SW480 (cell line): ENCODE results near the gene ADAT2.
"Not testable (repeated sequence)": the region's sequence is repeated elsewhere in the genome, so short reads cannot be mapped to it uniquely, and the experiment has no call there.

ENCODE experiments used
- DNase-seq: peaks from one replicate; pipeline ENCODE4 v3.0.0-alpha.2; 2016; ENCODE audit warnings: low spot score

ADAT2 gene

GRCh38 chr6:143450453-143451371, at the start of gene ADAT2, which contains the start of gene PEX3:
Gene ADAT2 (minus strand): TSS chr6:143450695. CDS start chr6:143450658, 37 bp downstream.
Gene PEX3 (plus strand): TSS chr6:143450805. CDS start chr6:143451043, 238 bp downstream.
- peak; percentile 91 for DNase-seq

DNA sequence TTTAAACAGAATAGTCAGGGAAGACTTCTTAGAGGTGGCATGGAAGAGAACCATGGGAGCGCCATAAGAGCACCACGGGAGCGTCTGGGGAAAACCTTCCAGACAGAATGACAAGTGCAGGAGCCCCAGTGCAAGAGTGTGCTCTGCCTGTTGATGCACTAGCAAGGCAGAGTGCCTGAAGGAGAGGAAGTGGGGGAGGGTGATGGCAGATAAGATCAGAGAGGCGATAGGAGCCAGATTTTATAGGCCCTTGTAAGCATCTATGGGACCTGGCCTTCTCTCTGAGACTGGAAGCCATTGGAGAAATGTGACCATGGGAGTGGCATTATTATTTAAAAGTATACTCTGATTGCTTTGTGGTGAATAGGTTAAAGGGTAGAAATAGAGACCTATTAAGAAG, 47.9 kb upstream of the ADAT2 start:
- DNase-seq, result no peak

DNA sequence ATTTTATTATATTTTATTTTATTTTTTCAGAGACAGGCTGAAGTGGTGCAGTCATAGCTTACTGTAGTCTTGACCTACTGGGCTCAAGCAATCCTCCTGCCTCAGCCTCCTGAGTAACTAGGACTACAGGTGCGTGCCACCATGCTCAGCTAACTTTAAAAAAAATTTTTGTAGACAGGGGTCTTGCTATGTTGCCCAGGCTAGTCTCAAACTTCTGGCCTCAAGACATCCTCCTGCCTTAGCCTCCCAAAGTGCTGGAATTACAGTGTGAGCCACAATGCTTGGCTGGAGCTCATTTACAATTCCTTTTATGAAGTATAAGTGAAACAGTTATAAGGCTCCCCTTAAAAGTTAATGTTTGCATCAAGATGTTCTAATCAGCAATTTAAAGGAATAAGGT, 46.5 kb upstream of the ADAT2 start:
- no peak for DNase-seq

DNA sequence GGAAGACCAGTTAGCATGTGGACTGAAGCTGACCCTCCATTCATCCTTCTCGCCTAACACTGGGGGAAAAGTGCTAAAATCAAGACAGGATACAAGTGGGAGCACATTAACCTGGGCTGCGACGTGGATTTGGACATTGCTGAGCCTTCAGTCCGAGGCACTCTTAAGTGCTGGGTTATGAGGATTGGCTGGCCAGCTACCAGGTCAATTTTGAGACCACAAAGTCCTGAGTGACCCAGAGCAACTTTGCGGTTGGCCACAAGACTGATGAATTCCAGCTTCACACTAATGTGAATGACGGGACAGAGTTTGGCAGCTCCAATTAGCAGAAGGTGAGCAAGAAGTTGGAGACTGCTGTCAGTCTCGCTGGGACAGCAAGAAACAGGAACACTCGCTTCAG, 40.3 kb upstream of the ADAT2 start:
- no peak for DNase-seq

GRCh38 chr6:143490244-143490643, 39.7 kb upstream of the ADAT2 start:
- DNase-seq, result no peak

GRCh38 chr6:143486752-143487151, 36.3 kb upstream of the ADAT2 start:
- DNase-seq, result no peak

DNA sequence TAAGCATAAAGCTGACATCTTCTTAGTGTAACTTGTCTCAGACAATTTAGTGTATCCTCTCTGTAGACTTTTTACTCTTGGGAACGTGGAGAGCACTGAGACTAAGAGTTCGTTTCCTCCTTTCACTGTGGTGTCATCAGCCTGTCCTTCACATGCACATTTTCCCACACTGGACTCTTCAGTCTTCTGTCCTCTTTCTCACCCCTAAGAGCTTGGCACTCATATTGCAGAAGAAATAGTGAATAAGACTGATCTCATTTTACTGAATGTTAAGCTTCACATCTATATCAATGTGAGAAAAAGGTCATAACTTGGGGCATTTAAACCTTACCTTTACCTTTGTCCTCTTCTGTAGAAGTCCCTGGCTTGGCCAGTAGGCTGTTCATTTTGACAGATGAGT, 35.5 kb upstream of the ADAT2 start:
- no peak for DNase-seq

GRCh38 chr6:143482593-143482992, 32.1 kb upstream of the ADAT2 start:
- no peak for DNase-seq

DNA sequence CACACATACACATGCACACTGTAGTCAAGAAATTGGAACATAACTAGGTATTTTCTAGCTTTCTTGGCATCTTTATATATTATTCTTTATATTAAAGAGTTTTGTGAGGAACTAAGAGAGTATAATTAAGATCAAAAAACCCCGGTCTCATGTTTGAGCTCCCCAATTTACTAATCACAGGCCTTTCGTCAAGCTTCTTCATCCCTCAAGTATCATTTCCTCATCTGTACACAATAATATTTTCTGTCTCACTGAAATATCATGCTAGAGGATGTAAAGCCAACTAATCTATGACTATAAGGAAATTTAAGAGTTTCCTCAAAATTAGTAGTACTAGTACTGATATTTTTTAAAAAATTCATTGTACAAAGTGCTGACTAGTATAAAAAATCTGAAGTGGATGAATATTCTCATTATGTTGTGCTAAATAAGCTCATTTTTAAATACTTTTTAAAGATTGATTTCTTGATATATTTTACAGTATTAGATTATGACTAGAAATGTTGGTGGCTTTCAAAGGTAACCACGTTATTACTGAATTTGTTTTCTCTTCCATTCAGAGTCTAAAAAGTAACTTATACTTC, 28.1 kb upstream of the ADAT2 start:
- DNase-seq, result no peak

GRCh38 chr6:143476545-143476944, 26.1 kb upstream of the ADAT2 start:
- no peak for DNase-seq

DNA sequence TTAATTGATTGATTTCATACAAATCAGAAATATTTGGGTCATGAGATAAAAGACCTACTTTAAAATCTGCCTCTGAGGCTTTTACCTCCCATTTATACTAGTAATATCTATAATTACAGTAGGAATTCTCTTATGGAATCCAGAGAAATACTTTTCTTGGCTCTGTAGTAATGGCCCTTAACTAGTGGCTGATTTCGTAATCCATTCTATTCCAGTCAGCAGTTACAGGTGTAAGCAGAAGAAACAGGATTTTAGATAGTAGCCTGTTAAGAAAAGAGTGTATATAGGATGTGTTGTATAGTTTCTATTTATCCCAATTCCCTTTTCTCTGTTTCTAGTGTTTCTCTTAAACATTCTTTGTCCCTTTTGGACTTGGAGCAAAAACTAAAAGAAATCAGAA, 21.3 kb upstream of the ADAT2 start:
- no peak for DNase-seq

- DNase-seq, result not testable (repeated sequence)
Measured at GRCh38 chr6:143468823-143469222, 18.3 kb upstream of the ADAT2 start.

DNA sequence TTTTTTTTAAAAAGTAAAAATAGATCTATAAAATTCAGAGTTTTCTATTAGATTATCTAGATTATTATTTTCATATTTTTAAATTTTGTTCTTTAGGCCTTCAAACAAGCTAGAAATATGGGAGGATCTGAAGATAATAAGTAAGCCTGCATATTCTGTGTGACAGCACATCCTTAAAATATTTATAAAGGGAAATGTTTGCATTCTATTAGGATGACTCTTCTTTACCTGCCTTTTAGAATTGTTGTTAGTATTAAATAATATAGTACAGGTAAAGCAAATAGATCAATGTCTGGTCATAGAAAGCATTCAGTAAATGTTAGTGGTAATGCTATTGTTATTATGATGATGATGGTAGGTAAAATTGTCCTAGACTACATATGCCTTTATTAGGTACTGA, 17.5 kb upstream of the ADAT2 start:
- DNase-seq, result no peak

GRCh38 chr6:143465546-143465945, 15.1 kb upstream of the ADAT2 start:
- DNase-seq, result no peak

DNA sequence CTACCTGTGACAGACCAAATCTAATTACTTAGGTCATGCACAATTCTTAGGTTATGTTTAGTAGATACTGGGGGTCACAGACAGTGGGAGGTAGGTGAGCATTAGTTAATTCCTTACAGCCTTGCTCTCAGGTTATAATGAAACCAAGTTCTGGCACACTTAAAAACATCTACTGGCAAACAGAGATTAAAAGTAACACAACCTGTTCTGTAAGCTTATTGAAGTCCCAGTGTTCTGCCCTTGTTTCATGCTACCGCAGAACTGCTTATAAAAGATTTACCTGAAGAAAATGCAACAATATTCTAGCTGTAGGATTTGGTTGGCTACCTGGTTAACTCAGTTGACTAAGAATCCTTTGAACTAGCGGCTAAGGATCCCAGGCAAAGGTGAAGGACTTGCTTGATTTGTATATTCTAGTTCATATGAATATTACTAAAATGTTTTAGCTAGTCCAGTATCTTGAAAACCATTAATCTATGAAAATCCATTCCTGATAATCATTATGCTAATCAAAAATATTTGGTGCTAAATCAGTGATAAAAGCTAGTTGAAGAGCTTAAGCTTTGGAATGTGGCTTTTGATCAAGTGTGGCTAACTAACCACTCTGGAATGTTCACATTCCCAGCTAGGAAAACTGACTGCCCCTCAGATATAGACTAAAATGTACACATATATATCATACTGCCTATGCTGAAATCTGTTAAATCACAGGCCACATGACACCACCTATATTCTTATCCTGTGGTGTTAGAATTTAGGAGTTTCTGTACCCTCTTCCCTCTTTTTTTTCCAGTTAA, 7.3 kb upstream of the ADAT2 start:
- DNase-seq, result no peak

GRCh38 chr6:143451531-143451930, 1.0 kb upstream of the ADAT2 start:
- no peak for DNase-seq

- DNase-seq, result peak; percentile 43
Measured at GRCh38 chr6:143449714-143450452, 612 bp downstream of the ADAT2 start.

GRCh38 chr6:143449082-143449713, 1.3 kb downstream of the ADAT2 start:
- no peak for DNase-seq

DNA sequence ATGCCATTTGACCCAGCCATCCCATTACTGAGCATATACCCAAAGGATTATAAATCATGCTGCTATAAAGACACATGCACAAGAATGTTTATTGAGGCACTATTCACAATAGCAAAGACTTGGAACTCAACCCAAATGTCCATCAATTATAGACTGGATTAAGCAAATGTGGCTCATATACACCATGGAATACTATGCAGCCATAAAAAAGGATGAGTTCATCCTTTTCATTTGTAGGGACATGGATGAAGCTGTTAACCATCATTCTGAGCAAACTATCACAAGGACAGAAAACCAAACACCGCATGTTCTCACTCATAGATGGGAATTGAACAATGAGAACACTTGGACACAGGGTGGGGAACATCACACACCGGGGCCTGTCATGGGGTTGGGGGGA, 2.6 kb downstream of the ADAT2 start:
- not testable (repeated sequence) for DNase-seq

- no peak for DNase-seq
Measured at GRCh38 chr6:143443096-143443495, 7.4 kb downstream of the ADAT2 start.
